HG03342 (cell line): ENCODE data around the gene SDS.

ENCODE experiments used
- ATAC-seq: cut with Tn5 transposase; IDR thresholded peaks from one replicate; pipeline ENCODE4 v1.9.1; 2021; ENCODE audit warnings: mild to moderate bottlenecking, moderate library complexity; ENCODE audit not compliant: unreplicated experiment

The SDS gene

GRCh38 chr12:113401066-113402000 lies 2.4 kb downstream of the SDS start:
- no peak for ATAC-seq

- no peak for ATAC-seq
Observed at GRCh38 chr12:113400362-113400761, 3.3 kb downstream of the SDS start.

DNA sequence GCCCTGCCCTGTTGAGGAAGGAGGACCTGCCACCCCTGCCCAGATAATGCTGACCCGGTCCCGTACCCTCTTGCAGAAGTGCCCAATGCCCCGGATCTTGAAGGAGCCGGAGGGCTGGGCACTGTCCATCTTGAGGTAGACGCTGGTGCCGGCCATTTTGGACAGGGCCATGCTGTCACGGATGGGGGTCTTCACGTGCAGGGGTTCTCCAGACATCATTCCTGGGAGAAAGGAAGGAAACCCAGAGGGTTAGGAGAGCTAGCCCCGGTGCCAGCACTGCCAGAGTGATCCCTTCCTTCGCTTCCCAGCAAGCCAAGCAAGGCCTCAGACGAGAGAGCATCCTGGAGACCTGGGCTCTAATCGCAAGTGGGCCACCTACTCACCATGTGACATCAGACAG lies 4.2 kb downstream of the SDS start:
- ATAC-seq = no peak

DNA sequence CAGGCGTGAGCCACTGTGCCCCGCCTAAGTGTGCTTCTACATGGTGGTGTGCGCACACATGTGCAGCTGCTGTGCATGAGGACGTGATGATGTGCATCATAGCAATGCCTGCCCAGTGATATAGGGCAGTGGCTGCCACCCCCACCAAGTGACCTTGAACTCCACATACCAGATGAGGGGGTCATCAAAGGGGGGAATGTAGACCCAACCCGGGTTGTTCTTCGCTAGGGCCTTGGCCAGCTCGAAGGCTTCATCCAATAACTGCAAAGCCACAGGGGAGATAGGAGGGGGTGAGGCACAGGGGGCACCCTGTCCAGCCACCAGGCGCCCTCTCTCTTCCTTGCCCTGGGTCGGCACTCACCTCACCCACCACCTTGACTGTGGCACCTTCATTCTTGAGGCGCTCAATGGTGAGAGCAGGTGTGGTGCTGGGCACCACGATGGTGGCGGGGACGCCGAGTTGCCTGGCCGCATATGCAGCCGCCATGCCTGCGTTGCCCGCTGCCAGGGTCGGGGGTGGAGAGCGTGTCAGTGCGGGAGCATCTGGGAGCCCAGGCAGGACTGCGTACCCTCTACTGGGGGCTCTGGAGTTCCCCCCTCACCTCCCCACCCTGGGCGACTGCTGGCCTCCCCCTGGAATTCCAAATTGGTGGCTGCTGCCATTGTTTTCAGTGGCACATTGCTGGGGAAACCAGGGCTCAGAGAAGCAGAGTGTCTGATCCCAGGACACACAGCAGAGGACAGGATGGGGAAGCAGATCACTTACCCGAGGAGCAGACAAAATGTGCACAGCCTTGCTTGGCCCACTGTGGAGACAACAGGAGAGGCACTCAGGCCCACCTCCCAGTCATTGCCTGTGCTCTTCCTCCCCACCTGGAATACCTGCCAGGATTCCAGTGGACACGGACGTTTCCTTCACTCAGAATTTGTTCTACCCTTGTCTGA lies 5.1 kb downstream of the SDS start:
- ATAC-seq = no peak

- no peak for ATAC-seq
Observed at GRCh38 chr12:113397497-113398197, 6.0 kb downstream of the SDS start.

- ATAC-seq = no peak
Observed at GRCh38 chr12:113396828-113397496, 6.7 kb downstream of the SDS start.

- no peak for ATAC-seq
Observed at GRCh38 chr12:113396200-113396599, 7.5 kb downstream of the SDS start.

- no peak for ATAC-seq
Observed at GRCh38 chr12:113395119-113395518, 8.6 kb downstream of the SDS start.

- no peak for ATAC-seq
Observed at GRCh38 chr12:113393749-113394148, 9.9 kb downstream of the SDS start.

DNA sequence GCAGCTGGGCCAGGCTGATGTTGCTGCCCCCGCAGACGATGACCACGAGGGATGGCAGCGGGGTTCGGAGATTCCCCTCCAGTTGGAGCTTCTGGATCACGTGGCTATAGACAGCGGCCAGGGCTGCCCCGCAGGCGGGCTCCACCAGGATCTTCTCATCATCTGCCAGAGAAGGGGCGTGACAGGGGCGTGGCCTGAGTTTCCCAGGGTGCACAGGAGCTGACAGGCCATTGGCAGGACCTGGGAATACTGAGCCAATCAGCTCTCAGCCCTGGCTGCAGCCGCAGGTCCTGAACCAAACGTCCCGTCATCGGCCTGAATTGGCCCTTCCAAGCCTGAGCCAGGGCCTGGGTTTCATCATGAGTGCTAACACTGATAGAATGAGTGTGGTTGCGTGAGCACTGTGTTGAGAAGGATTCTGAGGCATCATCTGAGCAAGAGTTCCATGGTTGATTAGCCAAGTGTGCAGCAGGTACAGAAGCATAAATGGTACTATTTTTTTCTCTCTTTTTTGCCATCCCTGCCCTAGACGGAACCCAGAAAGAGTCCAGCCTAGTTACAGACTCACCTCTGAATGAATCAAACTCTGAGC lies 10.6 kb downstream of the SDS start:
- no peak for ATAC-seq

- no peak for ATAC-seq
Observed at GRCh38 chr12:113392520-113392919, 11.2 kb downstream of the SDS start.

DNA sequence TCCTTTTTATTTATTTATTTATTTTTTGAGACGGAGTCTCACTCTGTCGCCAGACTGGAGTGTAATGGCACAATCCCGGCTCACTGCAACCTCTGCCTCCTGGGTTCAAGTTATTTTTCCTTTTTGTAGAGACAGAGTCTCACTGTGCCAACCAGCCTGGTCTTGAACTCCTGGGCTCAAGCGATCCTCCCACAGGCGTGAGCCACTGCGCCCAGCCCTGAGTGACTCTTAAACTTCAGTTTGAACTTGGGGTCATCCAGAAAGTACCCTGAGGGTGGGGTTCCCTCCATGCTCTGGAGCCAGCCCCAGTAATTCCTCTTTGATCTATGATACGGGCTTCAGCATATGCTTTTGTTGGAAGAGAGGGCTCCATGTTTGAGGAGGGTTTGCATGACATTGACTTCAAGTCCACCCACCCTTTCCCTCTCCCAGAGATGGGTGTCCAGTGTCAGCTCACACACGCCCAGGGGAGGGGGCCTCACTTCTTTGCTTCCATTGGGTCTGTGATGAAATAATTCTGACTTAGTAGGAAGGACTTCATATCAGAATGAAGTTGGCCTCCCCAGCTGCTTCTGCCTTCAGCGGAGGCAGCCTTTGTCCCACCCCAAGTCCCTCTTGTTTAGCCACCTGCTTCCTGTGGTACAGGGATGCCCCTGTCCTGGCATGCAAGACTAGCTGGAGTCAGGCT lies 11.9 kb downstream of the SDS start:
- no peak for ATAC-seq

GRCh38 chr12:113391145-113391544 lies 12.5 kb downstream of the SDS start:
- no peak for ATAC-seq

GRCh38 chr12:113390064-113391043 lies 13.3 kb downstream of the SDS start:
- no peak for ATAC-seq

- ATAC-seq = no peak
Observed at GRCh38 chr12:113388351-113388750, 15.3 kb downstream of the SDS start.

GRCh38 chr12:113387631-113388030 lies 16.1 kb downstream of the SDS start:
- ATAC-seq = no peak

GRCh38 chr12:113386866-113387566 lies 16.7 kb downstream of the SDS start:
- ATAC-seq = no peak
